Ecto neural progenitor cell (in vitro differentiated cells): ENCODE results near the gene DGLUCY.
"Not testable (repeated sequence)": the region's sequence is repeated elsewhere in the genome, so short reads cannot be mapped to it uniquely, and the experiment has no call there.

Source experiments
- DNase-seq: peaks from one replicate; pipeline ENCODE4 v3.0.0-alpha.2; 2018; ENCODE audit warnings: low spot score

The DGLUCY gene

DNA sequence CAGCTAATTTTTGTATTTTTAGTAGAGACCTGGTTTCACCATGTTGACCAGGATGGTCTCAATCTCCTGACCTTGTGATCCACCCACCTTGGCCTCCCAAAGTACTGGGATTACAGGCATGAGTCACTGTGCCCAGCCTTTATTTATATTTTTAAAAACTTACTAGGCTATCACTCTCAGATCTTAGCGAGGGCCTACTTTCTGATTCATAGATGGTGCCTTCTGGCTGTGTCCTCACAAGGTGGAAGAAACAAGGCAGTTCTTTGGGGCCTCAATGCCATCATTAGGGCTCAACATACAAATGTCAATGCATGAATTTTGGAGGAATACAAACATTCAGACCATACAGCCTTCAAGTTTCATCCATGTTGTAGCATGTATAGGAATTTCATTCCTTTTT lies 2.4 kb upstream of the DGLUCY start:
- DNase-seq = no peak

DNA sequence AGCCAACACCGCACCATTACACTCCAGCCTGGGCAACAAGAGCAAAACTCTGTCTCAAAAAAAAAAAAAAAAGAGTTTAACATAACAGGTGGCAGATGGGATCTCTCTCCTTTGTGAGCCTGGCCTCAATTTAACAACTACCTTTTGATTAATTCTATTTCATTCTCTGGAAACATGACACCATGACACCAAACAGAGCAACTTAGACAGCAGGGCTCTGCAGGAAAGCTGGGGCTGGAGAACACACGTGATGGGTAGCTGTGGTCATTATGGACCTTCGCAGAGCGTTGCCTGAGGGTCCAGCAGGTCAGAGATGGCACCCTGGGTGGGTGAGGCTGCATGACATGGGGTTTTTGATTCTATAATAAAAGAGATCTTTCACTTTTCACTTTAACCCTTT lies 1.7 kb upstream of the DGLUCY start:
- DNase-seq = no peak

DNA sequence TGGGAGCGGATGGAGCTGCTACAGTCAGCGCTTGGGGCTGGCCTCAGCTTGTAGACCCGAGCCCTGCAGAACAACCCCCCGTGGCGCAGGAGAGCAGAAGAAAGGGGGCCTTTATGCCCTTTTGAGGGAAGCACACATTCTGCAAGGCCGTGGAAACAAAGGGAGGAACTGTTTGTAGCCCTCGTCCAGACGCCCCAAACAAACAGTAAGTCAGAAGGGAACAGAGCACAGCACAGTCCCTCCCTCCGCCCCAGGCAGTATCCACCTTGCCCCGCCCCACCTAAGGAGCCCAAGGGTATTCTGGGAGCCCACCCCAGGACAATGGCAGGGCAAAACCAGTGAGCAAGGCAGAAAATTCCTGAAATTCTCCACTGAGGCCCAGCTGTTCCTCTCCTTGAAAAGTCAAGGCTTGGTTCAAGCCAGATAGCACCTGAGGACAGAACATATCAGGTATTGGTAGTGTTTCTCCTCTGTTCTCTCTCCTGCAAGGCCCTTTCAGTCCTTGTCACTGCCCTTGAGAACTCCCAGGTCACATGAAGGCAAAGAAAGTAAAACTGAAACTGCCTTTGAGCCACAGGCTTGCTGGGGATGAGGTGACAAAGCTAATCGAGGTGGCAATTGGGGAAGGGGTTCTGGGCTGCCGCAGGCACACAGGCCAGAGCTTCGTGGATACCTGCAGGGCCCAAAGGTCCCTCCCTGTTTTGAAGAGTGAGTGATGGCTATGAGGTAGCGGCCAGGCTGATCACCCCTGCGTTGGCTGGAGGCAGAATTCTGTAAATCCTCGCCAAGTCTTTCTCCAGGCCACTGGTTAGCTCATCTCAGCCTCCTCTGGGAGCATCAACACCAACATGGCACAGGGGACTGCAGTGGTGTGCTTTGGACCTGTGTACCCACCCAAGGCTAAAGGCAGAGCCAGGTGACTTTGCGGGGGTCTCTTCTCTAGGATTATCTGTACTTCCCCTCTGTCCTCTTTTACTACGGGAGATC lies 499 bp downstream of the DGLUCY start:
- peak; percentile 91 for DNase-seq

DNA sequence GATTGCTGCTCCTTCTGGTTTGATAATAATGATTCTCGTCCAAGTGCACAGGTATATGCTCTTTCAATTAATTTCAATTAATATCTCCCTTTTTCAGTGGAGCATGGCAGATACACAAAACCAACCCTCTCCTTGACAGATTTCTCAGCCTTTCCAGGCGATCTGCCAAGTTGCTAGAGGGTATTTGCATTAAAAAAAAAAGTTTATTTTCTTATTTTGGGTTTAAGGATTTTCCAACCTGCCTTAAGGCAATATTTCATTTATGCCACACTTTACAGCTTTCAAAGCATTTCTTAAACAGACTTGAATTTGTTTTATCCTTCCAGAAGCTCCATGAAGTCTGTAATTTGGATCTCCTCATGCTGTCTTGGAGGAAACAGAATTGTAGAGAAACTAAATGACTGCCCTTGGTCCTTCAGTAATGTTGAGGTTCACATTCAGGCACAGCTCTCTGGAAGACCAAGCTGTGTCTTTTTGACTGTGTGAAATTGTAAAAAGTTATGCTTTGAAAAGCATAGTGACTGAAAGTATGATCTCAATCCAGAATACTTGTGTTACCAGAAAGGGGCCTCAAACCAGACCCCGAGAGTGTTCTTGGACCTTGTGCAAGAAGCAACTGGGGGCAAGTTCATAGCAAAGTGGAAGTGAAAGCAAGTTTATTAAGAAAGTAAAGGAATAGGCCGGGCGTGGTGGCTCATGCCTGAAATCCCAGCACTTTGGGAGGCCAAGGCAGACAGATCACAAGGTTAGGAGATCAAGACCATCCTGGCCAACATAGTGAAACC lies 2.3 kb downstream of the DGLUCY start:
- no peak for DNase-seq

DNA sequence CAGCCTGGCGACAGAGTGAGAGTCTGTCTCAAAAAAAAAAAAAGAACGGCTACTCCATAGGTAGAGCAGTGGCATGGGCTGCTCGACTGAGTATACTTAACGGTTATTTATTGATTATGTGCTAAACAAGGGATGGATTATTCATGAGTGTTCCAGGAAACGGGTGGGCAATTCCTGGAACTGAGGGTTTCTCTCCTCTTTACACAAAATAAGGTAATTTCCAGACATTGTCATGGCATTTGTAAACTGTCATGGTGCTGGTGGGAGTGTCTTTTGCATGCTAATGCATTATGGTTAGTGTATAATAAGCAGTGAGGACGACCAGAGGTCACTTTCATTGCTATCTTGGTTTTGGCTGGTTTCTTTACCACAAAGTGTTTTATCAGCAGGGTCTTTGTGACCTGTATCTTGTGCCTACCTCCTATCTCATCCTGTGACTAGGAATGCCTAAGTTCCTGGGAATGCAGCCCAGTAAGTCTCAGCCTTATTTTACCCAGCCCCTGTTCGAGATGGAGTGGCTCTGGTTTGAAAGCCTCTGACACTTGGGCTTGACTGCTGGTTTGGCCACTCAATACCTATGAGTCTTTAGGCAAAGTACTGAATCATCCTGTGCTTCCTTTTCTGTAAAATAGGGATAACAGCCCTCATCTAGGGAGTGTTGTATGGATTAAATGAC lies 3.2 kb downstream of the DGLUCY start:
- DNase-seq = no peak

DNA sequence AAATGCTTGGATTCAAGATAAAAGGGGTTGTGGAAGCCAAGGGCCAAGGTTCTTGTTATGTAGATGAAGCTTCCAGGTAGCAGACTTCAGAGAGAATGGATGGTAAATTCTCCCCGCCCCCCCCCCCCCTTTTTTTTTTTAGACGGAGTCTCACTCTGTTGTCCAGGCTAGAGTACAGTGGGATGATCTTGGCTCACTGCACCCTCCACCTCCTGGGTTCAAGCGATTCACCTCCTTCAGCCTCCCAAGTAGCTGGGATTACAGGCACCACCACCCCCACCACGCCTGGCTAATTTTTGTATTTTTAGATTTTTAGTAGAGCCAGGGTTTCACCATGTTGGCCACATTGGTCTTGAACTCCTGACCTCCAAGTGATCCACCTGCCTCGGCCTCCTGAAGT lies 4.1 kb downstream of the DGLUCY start:
- DNase-seq = no peak

DNA sequence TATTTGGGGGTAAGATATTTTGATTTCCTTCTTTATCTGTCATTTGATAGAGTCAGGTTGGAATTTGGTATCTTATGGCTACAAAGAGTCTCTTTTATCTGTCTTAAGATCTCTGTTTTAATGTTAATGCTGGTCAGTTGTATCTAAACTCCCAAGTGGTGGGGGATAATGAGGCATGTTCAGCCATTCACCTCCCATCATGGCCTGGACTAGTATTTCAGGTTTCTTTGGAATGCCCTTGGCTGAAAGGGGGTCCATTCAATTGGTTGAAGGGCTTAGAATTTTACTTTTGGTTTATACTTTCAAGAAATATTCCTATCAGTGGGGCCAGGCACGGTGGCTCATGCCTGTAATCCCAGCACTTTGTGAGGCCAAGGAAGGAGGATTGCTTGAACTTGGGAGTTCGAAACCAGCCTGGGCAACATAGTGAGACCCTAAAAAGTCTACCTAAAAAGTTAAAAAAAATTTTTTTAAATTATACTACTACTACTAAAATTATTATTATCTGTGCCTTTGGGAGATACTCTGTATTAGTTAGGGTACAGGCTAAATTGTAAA lies 4.7 kb downstream of the DGLUCY start:
- no peak for DNase-seq

DNA sequence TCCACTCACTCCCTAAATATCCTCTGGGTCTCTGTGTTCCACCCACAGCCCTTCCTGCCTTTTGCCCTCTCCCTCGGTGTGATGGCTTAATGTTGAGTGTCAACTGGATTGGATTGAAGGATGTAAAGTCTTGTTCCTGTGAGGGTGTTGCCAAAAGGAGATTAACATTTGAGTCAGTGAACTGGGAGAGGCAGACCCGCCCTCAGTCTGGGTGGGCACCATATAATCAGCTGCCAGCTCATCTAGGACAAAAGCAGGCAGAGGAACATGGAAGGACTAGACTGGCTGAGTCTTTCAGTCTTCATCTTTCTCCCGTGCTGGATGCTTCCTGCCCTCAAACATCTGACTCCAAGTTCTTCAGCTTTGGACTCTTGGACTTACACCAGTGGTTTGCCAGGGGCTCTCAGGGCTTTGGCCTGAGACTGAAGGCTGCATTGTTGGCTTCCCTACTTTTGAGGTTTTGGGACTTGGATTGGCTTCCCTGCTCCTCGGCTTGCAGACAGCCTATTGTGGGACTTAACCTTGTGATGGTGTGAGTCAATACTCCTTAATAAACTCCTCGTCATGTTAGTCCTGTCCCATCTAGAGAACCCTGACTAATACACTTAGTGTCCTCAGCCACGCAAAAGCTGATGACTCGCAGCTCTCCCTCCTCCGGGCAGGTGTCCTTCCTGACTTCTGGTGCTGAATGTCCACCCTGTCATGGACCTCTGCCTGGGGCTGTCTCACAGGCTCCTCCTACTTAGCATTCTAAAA lies 5.9 kb downstream of the DGLUCY start:
- no peak for DNase-seq

DNA sequence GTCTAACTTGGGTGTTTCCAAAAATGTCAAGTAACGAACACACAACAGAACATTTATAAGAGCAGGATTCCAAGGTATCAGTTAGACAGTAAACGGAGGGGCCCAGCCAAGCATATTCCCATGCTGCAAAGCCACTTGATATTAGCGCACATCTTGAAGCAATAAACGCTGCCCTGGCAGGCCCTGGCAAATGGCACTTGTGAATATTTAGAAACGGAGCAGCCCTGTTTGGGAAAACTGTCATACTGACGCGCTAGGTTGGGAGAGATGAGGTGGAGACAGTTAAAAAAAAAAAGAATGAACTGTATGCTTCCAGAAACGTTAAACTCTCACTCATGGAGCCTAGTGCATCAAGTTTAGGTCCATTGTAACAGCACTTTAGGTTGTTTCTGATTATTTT lies 9.3 kb downstream of the DGLUCY start:
- no peak for DNase-seq

DNA sequence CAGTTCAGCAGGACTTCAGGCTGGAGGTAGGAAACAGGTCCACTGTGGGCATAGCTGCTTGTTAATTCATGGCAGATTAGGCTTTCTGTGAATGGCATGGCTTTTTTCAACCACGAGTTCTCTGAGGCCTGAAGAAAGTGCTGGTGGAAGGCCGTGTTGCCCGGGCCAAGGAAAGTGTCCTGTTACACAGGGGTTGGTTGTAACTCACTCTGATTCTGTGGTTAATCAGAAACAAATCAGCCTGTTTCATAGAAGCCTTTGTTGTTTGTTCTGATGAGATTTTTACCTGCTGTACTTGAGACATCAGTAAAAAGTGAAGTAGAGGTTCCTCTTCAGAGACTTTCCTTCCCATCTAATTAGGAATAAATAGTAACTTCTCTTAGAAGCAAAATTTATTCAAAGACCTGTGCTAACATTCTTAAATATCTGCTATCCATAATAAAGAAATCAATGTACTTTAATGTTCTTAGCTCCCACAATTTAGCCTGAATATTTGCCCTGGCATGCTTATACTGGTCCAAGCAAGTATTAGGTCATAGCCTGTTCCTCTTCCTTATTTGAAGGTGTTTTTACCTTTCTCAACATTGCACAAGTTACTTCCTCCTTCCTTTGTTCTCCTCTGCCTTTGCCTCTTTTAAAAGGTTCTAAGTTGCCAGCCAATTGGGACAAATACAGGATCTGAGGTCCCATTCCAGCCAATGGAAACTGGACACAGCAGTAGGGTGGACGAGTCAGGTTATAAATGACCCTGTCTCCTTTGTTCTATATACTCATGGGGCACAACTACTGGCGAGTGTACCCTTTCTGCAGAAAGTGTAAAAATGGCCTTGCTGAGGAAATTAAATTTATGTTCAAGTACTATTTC lies 10.8 kb downstream of the DGLUCY start:
- DNase-seq = not testable (repeated sequence)

DNA sequence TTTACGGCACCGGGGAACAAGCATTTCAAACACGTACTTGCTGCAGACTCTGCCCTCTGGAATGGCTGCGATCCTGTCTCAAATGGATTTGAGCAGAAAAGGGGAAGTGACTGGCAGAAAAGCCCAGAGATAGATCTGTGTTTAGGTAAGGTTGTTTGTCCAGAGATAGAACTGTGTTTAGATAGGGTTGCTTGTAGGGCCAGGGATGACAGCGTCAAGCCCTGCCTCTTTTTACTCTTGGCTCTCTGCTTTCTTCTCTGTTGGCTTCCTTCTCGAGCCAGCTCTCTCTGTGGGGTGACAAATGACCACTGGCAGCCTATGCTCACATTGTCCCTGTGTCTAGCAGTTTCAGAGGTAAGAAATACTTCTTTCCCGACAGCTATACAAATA lies 11.4 kb downstream of the DGLUCY start:
- DNase-seq = no peak

DNA sequence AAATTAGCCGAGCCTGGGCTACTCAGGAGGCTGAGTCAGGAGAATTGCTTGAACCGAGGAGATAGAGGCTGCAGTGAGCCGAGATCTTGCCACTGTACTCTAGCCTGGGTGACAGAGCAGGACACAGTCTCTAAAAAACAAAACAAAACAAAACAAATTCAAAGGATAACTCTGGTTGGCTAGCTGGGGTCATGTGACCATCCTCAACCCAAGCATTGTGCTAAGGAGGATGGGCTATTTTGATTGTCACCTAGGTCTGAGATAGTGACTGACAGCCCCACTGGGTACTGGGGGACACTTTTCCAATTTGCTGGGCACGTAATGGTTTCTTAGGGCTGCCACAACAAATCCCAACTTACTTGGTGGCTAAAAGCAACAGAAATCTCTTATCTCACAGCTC lies 11.9 kb downstream of the DGLUCY start:
- no peak for DNase-seq

DNA sequence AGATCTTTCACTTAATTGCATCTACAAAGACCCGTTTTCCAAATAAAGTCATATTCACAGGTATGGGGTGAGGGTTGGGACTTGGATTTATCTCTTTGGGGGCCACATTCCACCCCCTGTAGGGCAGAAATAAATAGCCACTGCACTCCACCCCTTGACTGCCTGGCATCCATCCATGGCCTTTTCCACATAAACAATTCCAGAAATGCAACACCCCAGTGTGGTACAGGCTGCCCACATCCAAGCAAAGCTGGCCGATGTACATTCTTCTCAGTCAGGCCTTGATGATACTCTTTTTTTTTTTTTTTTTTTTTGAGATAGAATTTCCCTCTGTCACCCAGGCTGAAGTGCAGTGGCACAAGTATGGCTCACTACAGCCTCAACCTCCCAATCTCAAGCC lies 12.9 kb downstream of the DGLUCY start:
- DNase-seq = no peak

DNA sequence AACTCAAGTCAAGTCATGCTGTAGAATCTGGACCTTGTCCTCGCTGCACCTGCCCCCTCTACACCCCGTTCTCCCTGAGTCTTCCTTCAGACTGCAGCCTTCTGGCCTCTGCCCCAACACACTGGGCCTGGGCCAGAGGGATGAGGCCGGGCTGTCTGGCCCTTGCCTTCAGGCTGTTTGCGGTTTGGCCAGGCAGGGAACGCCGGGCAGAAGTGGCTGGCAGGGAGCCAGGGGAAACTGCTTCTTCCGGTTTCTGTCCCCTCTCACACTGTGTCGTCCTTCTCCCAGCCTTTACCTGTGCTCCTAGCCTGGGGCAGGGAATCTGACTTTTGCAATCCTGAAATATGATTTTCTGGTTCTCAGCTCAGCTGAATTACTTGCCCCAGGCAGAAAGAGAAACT lies 13.5 kb downstream of the DGLUCY start:
- DNase-seq = no peak

DNA sequence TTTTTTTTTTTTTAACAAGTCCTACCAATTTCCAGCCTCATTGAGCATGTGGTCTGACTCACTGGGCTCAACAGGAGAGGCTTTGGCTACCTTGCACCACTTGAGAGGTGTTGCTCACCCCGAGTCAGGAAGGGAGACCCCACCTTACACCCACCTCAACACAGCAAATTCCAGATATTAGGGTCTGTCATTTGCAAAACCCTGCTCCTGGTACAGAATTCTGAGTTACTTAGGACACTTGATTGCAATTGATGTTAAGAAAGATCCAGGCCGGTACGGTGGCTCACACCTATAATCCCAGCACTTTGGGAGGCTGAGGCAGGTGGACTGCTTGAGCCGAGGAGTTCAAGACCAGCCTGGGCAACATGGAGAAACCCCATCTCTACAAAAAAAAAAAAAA lies 14.1 kb downstream of the DGLUCY start:
- no peak for DNase-seq

DNA sequence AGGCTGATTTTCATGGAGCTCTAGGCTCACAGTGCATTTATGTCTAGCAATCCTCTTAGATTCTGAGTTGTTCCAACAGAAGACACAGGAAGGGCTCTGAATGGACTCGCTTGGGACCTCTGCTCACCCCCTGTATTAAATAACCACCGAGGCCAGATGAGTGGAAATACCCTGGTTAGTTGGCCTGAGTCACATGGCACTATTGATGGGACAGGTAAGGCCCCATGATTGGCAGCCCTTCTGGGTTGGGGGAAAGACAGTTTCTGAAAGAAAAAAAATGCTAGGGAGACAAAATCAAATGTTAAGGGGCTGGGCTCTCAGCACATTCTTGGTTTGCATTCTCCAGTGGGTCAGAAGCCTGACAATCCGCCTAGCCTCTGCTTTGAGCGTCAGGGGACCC lies 14.8 kb downstream of the DGLUCY start:
- no peak for DNase-seq

DNA sequence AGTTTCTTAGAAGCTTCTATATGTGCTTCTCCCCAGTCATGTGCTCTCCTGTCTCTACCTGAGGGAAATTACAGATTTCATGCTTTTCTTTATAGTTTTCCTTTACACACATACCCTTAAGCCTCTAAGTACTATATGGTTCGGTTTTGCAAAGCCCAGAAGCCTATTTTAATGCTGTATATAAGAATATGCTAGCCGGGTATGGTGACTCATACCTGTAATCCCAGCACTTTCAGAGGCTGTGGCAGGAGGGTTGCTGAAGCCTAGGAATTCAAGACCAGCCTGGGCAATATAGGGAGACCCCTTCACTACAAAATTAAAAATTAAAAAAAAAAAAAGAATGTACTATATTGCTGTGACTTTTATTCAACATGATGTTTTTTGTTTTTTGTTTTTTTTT lies 15.4 kb downstream of the DGLUCY start:
- DNase-seq = no peak

DNA sequence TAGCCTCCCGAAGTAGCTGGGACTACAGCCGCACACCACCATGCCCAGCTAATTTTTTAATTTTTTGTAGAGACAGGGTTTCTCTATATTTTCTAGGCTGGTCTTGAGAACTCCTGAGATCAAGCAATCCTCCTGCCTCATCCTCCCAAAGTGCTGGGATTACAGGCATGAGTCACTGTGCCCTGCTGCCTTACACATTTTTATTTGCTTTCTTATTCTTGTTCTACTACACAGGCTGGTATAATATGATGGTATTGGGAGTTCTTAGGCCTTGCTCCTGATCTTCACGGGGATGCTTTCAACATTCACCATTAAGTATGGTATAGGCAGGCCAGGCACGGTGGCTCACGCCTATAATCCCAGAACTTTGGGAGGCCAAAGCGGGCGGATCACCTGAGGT lies 21.2 kb downstream of the DGLUCY start:
- DNase-seq = no peak

DNA sequence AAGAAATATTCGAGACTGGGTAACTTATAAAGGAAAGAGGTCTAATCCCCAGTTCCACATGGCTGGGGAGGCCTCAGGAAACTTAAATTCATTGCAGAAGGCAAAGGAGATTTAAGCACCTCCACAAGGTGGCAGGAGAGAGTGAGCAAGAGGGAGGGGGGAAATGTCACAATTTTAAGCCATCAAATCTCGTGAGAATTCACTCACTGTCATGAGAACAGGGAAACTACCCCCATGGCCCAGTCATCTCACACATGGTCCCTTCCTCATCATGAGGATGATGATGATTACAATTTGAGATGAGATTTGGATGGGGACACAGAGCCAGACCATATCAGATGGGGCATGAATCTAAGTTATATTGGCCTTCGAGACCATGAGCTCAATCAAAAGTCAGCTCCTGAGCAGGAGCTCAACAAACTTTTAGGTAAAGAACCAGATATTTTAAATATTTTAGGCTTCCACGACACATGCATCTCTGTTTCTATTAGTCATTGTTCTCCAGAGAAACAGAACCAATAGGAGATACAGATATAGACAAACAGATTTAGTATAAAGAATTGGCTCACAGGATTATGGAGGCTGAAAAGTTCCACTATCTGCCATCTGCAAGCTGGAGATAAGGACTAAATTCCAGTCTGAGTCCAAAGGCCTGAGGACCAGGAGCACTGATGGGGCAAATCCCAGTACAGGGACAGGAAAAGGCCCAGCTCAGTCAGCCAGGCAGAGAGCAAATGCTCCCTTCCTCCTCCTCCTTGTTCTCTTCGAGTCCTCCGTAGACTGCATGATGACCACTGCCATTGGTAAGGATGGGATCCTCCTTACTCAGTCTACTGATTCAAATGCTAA lies 24.9 kb downstream of the DGLUCY start:
- DNase-seq = no peak

DNA sequence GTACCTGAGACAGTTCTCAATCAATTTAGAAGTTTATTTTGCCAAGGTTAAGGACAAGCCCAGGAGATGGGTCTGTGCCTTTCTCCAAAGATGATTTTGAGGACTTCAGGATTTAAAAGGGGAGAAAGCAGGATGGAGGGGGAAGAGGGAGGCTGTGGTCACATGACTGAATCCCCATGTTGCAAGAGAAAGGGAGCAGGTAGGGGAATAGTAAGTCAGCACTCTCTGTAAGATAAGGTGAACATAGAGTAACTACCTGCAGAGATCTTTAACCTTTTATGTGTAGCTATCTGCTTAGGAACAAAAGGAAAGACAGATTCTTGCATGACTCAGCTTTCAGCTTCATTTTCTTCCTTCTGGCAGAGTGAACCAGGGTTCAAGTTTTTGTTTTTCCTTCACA lies 25.9 kb downstream of the DGLUCY start:
- no peak for DNase-seq
